ENCODE data around the gene SLFN12L. TPM values are rescaled to one million over a fixed set of nuclear protein-coding genes. Genes with fewer than 3 reads are reported as not detected.

Gene SLFN12L
- total and polyA plus RNA-seq, 9 of the 15 experiments (the other 6 are each of a cell fraction or from before 2014, with no cell fraction given) = 0.04 to 0.31 (median 0.08) TPM; not detected in 3

GRCh38 chr17:35560703-35561102 lies 23.2 kb upstream of the SLFN12L start, which contains the start of gene SLFN14 (continued):
- no peak for TF ChIP-seq TSC22D4 (tag; IDR thresholded peaks at IDR 0.05)
- TF ChIP-seq FUS (optimal IDR thresholded peaks at IDR 0.05; ENCODE audit: low read depth, low read length) = no peak
- TF ChIP-seq, protein P1, sequence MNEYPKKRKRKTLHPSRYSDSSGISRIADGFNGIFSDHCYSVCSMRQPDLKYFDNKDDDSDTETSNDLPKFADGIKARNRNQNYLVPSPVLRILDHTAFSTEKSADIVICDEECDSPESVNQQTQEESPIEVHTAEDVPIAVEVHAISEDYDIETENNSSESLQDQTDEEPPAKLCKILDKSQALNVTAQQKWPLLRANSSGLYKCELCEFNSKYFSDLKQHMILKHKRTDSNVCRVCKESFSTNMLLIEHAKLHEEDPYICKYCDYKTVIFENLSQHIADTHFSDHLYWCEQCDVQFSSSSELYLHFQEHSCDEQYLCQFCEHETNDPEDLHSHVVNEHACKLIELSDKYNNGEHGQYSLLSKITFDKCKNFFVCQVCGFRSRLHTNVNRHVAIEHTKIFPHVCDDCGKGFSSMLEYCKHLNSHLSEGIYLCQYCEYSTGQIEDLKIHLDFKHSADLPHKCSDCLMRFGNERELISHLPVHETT (CRISPR knock-in tag; conservative IDR thresholded peaks at IDR 0.05 in 1 of 2, IDR thresholded peaks at IDR 0.05 in 1 of 2) = peak in 1 of 2 experiments; percentile 88; a peak in 2 of 4 replicates
- peak; percentile 55 for TF ChIP-seq MAFK (IDR thresholded peaks at IDR 0.05; ENCODE audit: low read length)
- TF ChIP-seq ARID4B (CRISPR knock-in tag; IDR thresholded peaks at IDR 0.05) = no peak
- TF ChIP-seq RAD51 (IDR thresholded peaks at IDR 0.05; ENCODE audit: borderline replicate concordance, low read depth) = peak; percentile 40; the same call in 1 of the 2 replicates
- peak; percentile 97 for TF ChIP-seq STAT5A (IDR thresholded peaks at IDR 0.05; ENCODE audit: borderline replicate concordance, low read length)
- no peak for TF ChIP-seq POLR3A (IDR thresholded peaks at IDR 0.05; ENCODE audit: borderline replicate concordance, extremely low read depth, insufficient read depth, insufficient read length)
- no peak for TF ChIP-seq PTTG1 (tag; IDR thresholded peaks at IDR 0.05; ENCODE audit: low read depth)
- no peak for TF ChIP-seq FOXK1 (CRISPR knock-in tag; IDR thresholded peaks at IDR 0.05; ENCODE audit: borderline replicate concordance)
- TF ChIP-seq YY1 (IDR thresholded peaks at IDR 0.05; ENCODE audit: borderline replicate concordance in 1 of 3, control insufficient read depth in 1 of 3, extremely low read depth in 1 of 3, insufficient read depth in 3 of 3, insufficient read length in 1 of 3, insufficient replicate concordance in 2 of 3, low read depth in 1 of 3, low read length in 2 of 3) = no peak
- TF ChIP-seq ZNF143 (CRISPR knock-in tag; IDR thresholded peaks at IDR 0.05) = no peak
- TF ChIP-seq, protein P2, sequence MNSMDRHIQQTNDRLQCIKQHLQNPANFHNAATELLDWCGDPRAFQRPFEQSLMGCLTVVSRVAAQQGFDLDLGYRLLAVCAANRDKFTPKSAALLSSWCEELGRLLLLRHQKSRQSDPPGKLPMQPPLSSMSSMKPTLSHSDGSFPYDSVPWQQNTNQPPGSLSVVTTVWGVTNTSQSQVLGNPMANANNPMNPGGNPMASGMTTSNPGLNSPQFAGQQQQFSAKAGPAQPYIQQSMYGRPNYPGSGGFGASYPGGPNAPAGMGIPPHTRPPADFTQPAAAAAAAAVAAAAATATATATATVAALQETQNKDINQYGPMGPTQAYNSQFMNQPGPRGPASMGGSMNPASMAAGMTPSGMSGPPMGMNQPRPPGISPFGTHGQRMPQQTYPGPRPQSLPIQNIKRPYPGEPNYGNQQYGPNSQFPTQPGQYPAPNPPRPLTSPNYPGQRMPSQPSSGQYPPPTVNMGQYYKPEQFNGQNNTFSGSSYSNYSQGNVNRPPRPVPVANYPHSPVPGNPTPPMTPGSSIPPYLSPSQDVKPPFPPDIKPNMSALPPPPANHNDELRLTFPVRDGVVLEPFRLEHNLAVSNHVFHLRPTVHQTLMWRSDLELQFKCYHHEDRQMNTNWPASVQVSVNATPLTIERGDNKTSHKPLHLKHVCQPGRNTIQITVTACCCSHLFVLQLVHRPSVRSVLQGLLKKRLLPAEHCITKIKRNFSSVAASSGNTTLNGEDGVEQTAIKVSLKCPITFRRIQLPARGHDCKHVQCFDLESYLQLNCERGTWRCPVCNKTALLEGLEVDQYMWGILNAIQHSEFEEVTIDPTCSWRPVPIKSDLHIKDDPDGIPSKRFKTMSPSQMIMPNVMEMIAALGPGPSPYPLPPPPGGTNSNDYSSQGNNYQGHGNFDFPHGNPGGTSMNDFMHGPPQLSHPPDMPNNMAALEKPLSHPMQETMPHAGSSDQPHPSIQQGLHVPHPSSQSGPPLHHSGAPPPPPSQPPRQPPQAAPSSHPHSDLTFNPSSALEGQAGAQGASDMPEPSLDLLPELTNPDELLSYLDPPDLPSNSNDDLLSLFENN (IDR thresholded peaks at IDR 0.05; ENCODE audit: low read depth in 2 of 2, low read length in 2 of 2) = peak in 1 of 2 experiments; percentile 98; a peak in 2 of 4 replicates
- TF ChIP-seq TCF3 (CRISPR knock-in tag; IDR thresholded peaks at IDR 0.05) = peak; percentile 98
- TF ChIP-seq, protein P3, sequence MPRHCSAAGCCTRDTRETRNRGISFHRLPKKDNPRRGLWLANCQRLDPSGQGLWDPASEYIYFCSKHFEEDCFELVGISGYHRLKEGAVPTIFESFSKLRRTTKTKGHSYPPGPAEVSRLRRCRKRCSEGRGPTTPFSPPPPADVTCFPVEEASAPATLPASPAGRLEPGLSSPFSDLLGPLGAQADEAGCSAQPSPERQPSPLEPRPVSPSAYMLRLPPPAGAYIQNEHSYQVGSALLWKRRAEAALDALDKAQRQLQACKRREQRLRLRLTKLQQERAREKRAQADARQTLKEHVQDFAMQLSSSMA (CRISPR knock-in tag; IDR thresholded peaks at IDR 0.05) = no peak
- TF ChIP-seq SUPT5H (IDR thresholded peaks at IDR 0.05) = peak; percentile 60

All from K562 (cell line).